ENCODE measurements around the gene SET. TPM values are rescaled to one million over a fixed set of nuclear protein-coding genes. Genes with fewer than 3 reads are reported as not detected.
A peak's percentile ranks its signal among the peaks of the same experiment; 100 is the strongest.
"Not testable (repeated sequence)": the region's sequence is repeated elsewhere in the genome, so short reads cannot be mapped to it uniquely, and the experiment has no call there.

SET gene
- total RNA-seq, 1 donor from 2014 or later, result 382 TPM

DNA sequence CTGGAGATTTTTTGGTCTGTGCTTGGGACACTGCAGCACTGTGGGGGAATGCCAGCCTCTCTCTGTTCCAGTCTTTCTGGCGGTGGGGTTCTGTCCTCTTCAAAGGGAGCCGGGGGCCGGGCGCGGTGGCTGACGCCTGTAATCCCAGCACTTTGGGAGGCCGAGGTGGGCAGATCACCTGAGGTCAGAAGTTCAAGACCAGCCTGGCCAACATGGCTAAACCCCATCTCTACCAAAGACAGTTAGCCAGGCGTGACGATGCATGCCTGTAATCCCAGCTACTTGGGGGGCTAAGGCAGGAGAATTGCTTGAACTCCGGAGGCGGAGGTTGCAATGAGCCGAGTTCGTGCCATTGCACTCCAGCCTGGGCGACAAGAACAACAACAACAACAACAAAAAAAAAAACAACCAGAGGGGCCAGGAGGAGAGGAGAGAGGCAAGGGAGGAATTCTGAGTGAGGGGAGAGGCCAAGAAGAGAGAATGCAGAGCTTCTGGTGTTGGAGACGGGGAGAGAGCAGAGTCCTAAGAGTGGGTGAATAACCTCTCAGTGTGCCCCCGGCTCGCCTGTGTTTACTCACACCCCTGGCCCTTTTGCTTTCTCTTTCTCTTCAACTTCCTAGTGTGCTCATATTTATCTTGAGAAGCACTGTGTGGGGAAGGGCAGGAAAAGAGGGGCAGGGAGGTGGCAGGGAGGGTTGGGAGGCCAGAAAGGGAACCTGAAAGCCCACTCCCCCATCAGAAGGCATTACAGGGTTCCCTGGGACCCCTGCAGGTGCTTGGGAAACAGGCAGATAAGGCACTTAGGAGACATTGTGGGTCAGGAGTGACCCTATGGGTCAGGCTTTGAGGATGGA is 3.2 kb upstream of the SET start:
- no peak for DNase-seq (ENCODE audit: low read depth)

DNA sequence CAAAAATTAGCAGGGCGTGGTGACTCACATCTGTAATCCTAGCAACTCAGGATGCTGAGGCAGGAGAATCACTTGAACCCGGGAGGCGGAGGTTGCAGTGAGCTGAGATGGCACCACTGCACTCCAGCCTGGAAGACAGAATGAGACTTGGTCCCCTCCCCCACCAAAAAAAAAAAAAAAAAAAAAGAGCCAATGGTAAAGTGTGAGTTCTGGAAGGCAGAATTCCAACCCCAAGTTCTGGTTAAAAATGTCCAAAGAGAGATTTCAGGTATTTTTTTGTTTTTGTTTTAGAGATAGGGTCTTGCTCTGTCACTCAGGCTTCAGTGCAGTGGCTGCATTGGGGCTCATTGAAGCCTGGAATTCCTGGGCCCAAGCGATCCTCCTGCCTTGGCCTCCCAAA is 1.6 kb upstream of the SET start:
- DNase-seq (ENCODE audit: low read depth), result no peak

DNA sequence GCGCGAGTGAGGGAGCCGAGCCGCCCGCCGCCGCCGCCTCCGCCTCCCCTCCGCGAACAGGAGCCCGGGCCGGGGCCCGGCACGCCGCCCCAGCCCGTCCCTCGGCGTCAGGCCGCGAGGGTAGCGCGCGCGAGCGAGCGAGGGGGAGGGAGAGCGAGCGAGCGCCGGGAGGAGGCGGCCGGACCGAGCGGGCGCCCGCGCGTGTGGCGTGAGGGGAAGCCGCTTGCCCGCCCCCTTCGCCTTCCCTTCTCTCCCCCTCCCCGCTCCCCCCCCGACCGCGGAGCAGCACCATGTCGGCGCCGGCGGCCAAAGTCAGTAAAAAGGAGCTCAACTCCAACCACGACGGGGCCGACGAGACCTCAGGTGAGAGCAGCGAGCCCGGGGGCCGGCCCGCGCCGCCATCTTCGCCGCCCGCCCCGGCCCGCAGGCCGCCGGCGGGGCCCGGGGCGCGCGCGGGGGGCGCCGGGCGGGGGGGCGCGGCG is 312 bp downstream of the SET start:
- no peak for DNase-seq (ENCODE audit: low read depth)

DNA sequence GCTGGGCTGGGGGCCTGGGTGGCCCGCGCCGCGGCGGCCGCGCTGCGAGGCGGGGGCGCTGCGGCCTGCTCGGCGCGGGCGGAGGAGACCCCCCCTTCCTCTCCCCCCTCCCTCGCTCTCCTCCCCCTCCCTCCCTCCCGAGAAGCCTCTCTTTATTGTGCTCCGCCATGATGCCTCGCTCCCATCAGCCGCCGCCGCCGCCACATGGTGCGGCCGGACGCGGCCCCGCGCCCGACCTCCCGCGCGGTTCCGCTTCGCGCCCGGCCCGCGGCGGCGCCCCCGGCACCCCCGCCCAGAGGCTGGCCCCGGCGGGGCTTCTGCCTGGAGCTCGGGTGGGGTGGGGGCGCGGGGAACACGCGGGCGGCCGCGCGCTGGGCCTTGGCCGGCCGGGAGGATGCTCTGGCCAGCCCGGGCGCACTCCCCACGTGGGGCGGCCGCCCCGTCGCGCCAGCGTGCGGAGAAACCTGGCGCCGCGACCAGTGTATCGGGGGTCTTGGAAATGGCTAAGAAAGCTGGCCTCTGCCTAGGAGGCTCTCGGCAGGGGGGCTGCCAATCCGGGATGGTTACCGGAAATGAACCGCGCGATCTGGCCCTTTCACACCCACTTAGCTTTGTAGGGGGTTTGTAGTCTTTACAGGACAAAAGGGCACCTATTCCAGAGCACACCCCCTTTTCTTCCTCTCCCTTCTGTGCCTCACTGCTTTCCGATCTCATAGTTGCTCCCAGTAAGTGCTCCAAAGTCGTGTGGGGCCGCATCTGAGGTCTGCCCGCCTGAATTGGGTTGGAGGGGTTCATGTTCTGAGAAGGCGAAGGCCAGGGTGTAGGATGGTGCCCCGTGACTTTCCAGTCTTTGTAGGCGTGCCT is 1.0 kb downstream of the SET start:
- peak; percentile 52 for DNase-seq (ENCODE audit: low read depth)

DNA sequence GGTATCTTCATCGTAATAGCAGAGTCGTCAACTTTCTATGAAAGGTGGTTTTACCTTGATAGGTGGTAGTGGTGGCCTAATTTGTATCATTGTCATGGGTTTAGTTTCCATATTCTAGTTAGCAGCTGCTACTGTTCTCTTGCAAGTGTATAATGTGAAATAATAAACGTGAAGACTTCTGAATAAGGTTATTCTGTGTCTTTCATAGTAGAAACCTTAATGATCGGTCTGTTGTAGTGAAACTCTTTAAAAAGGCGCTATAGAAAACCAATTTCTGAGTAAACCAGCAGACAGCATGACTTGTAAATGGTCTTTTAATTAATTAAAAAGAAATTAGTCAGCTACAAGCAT is 1.6 kb downstream of the SET start:
- DNase-seq (ENCODE audit: low read depth), result no peak

DNA sequence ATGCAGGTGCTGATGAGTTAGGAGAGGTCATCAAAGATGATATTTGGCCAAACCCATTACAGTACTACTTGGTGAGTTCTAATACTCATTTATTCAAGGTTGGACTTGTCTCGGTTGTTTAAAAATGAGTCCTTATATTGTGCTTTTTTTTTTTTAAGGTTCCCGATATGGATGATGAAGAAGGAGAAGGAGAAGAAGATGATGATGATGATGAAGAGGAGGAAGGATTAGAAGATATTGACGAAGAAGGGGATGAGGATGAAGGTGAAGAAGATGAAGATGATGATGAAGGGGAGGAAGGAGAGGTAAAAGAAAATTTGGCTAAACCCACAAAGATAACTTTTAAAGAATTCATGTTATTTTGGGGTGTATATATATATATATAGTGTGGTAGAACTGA is 4.7 kb downstream of the SET start:
- DNase-seq (ENCODE audit: low read depth), result not testable (repeated sequence)

DNA sequence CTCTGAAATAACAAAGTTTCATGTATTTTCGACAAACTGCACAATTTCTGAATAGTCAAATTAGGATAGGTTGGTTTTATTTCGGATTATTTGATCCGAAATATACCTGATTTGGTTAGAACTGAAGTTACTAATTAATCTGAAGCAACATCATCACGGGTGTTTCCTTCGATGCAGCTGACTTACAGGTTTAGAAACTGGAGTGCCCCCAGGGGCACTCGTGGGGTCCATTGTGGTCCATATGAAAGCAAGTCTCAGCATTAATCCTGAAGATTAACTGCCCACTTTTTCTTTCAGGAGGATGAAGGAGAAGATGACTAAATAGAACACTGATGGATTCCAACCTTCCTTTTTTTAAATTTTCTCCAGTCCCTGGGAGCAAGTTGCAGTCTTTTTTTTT is 5.3 kb downstream of the SET start:
- no peak for DNase-seq (ENCODE audit: low read depth)

DNA sequence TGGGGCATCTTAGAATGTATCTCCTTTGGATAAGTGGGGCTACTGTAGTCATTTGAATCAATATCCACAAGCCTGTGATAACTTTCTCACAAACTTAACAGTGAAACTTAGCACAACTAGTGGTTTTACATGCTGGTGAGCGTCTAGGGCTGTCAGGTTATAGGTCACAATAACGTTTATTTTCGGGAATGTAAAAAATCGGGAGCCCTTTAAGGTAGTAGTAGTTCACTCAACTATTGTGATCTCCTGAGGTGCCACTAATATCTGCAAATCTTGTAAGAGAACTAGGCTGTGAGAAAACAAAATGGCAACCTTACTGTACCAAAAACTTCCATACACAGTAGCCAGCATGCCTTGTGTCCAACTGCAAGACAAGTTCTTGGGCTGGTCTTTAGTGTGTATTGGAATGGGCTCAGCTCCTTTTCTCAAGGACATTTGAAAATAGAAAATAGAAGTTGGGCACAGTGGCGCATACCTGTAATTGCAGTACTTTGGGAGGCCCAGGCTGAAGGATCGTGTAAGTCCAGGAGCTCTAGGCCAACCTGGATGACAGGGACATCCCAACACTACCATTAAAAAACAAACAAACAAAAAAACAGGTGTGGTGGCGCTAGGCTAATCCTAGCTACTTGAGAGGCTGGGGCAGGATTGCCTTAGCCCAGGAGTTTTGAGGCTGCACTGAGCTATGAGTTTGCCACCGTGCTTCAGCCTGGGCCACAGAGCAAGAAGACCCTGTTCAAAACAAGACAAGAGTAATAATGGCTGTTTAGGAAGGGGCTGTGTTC is 8.1 kb downstream of the SET start:
- no peak for DNase-seq (ENCODE audit: low read depth)

DNA sequence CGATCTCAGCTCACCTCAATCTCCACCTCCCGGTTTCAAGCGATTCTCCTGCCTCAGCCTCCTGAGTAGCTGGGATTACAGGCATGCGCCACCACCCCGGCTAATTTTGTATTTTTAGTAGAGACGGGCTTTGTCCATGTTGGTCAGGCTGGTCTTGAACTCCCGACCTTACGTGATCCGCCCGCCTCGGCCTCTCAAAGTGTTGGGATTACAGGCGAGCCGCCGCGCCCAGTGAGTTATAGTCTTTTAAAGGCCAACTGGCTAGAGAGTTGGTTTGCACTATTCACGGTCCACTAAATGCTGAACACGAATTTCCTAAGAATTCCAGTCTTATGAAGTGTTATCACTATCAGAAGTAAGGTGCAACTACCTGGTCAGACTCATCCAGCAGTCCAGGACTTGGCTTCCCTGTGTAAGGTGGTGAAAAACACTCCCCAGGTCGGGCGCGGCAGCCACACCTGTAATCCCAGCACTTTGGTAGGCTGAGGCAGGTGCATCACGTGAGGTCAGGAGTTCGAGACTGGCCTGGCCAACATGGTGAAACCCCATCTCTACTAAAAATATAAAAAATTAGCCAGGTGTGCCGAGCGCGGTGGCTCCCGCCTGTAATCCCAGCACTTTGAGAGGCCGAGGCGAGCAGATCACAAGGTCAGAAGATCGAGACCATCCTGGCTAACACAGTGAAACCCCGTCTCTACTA is 10.2 kb downstream of the SET start:
- DNase-seq (ENCODE audit: low read depth), result not testable (repeated sequence)

DNA sequence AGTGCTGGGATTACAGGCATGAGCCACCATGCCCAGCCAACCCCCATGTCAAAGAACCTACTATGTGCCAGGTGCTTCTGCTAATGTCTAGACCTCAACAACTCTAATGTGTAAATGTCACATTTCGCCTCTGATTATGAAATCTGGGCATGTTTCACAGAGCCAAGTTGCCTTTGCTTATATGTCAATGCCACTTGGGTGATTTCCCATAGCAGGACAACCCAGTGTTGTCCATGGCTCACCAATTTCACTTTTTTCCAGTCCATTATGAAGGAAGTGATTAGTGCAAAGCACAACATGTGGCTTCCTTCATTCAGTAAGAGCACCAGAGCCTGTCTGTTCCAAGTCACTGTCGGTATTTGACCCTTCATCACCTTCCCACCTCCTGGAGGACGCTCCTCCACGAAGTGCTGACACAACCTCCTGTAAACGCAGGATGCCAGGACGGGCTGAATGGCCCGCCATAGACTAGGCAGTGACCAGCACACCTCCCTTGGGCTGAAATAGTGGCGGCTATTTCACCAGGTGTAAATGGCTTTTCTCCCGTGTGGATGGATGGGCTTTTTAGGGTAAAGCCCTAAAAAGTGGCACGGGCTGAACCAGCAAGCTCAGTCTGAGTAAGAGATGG is 12.3 kb downstream of the SET start:
- DNase-seq (ENCODE audit: low read depth), result no peak

DNA sequence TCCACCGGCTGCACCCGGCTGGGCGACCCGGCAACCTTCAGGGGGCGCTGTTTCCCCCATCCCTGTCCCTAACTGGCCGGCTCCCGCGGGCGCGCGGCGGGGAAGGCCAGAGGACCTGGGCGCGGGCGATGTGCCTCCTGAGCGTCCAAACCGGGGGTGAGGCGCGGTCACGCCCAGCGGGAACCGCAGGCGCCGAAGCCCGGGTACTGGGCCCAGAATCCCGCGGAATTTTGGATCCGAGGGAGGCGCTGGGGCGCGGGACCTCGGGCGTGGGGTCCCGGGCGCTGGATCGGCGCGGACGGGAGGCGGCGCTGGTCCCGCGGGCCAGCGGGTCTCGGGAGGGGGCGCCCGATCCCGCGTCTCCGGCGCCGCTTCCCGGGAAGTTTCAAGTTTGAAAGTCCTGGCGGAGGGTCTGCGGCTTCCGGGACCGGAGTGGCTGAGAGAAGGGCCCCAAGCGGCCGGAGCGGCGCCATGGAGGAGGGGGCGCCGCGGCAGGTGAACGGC is 13.5 kb downstream of the SET start, which contains the start of gene PKN3:
PKN3 (plus strand) TSS at position 59 of the 504 bp plus-strand sequence; CDS start at position 472, 413 bp downstream.
- DNase-seq (ENCODE audit: low read depth), result peak; percentile 85

DNA sequence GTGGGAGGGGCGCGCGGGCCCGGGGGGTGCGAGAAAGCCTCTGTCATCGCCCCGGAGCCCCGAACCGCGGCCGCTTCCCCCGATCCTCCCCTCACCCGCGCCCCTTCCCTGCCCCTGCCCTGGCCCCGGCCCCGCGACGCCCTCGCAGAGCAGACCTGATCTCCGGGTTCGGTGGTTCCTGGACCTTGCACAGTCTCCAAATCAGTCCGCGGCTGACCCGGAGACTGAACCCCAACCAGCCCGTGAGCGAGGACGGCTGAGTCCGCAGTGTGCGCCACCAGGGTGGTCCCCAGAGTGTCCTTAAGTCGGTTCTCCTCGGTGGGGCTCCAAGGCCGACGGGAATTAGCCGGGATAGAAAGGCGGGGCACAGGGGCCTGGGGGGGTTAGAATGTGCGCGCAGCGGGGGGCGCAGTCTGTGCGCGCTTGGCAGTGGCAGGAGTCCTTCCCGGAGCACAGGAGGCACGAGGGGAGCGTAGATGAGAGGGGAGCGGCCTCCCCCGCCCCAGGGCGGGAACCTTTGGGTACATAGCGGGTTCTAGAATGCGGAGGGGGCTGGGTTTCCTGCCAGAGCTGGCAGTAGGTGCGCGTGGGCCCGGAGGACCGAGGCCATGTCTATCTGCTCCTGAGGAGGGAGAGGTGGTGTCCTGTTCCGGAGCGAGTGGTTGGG is 14.1 kb downstream of the SET start:
- DNase-seq (ENCODE audit: low read depth), result no peak

DNA sequence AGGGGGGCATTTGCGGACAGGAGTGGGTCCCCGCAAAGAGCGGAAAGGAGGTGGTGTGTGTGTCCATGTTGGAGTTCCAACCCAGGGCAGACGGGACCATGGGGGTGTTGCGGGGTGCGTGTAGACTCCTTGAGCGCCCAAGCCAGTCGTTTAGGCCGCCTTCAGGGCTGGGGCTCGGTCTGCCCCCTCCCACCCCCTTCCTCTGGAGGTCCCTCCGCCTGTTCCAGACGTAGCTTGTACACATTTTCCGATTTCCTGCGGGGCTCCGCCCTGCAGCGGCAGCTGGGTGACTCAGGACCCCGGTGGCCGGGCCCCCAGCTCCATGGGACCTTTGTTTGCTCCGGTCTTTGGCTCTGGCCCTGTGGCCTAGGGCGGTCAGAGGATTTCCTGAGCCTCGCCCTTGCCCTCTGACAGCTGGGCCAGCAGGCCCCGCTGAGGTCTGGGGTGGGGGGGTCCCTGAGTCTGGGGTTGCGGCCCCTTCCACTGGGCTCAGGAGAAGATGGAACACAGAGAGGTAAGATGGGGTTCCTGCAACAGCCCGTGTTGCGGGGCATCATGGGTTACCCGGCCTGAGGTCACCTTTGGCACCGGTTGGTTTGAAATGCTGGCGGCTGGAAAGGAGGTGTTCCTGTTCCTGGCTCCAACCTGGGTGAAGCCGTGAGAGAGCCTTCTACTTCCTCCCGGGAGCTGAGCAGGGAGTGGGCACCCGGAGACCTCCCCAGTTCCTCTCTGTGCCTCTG is 14.8 kb downstream of the SET start:
- DNase-seq (ENCODE audit: low read depth), result no peak

DNA sequence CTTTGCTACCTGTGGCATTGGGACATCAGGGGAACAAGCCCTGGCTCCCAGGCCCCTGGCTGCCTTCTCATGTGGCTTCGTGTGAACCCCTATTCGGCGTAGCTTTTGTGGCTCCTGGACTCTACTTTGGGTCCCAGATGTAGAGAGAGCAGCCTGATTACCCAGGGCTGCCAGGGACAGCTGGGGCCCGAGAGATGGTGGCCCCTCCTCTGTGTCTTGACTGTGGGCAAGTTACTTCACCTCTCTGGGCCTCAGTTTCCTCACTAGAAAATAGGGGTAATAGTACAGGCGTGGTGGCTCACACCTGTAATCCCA is 15.3 kb downstream of the SET start:
- DNase-seq (ENCODE audit: low read depth), result no peak

DNA sequence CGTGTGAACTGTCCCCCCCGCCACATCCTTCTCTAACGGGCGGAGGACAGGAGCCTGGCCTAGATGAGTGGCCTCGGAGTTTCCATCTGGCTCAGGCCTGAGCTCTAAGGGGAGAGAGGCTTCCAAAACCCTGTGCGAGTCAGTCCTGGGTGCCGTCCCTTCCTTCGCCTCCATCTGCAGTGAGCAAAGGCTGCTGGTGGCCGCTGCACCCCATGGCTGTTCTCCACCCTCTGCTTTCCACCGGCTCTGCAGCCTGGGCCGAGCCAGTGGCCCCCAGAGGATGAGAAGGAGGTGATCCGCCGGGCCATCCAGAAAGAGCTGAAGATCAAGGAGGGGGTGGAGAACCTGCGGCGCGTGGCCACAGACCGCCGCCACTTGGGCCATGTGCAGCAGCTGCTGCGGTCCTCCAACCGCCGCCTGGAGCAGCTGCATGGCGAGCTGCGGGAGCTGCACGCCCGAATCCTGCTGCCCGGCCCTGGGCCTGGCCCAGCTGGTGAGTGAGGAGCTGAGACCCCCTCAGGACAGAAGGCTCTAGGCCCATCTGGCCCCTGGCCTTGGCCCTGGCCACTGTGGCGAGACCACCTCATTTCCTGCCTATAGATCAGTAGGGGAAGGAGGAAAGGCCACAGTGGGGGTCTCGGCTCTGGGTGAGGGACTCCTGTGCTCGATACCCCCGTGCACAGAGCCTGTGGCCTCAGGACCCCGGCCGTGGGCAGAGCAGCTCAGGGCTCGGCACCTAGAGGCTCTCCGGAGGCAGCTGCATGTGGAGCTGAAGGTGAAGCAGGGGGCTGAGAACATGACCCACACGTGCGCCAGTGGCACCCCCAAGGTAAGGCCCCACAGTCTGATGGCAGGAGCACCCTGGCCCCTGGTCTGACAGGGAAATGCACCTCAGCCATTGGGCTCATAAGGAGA is 16.3 kb downstream of the SET start:
- no peak for DNase-seq (ENCODE audit: low read depth)

DNA sequence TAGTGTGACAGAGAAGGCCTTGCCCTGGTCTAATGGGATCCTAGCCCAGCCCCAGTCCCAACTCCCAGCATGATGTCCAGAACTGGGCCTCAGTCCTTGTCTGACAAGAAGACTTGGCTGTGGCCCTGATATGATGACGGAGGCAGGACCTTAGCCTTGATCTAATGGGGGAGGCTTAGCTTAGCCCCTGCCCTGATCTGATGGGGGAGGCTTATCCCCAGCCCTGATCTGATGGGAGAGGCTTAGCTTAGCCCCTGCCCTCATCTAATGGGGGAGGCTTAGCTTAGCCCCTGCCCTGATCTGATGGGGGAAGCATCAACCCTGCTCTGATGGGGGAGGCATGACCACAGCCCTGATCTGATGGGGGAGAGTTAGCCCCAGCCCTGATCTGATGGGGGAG is 17.0 kb downstream of the SET start:
- no peak for DNase-seq (ENCODE audit: low read depth)

DNA sequence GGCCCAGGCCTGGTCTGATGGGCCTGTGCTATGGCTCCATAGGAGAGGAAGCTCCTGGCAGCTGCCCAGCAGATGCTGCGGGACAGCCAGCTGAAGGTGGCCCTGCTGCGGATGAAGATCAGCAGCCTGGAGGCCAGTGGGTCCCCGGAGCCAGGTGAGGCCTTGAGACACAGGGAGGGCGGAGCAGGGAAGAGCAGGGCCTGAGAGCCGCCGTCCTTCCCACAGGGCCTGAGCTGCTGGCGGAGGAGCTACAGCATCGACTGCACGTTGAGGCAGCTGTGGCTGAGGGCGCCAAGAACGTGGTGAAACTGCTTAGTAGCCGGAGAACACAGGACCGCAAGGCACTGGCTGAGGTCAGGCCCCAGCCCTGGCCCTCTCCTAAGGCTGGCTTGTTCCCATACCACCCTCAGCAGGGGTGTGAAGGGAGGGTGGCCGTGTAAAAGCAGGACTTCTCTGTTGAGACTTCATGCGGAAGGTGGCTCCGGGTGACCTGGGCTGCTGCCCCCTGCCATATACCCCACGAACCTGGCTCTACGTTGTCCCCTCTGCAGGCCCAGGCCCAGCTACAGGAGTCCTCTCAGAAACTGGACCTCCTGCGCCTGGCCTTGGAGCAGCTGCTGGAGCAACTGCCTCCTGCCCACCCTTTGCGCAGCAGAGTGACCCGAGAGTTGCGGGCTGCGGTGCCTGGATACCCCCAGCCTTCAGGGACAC is 17.8 kb downstream of the SET start:
- no peak for DNase-seq (ENCODE audit: low read depth)
